GM12891 (cell line): ENCODE data around the gene KCNJ5.

Experiments used
- POLR2A ChIP-seq: IDR thresholded peaks from 2 replicates; pipeline ENCODE4 v1.6.1; 2011; ENCODE audit warnings: low read depth, low read length, control low read depth
- POLR2AphosphoS5 ChIP-seq: IDR thresholded peaks from 2 replicates; pipeline ENCODE4 v1.6.1; 2011; ENCODE audit warnings: low read depth, low read length, control low read depth
- POU2F2 ChIP-seq: IDR thresholded peaks from 2 replicates; pipeline ENCODE4 v1.6.1; 2011; ENCODE audit warnings: low read depth, mild to moderate bottlenecking, control low read depth, low read length, moderate library complexity
- SPI1 ChIP-seq: IDR thresholded peaks from 2 replicates; pipeline ENCODE4 v1.6.1; 2011; ENCODE audit warnings: low read depth, low read length, control low read depth
- TAF1 ChIP-seq: IDR thresholded peaks from 2 replicates; pipeline ENCODE4 v1.6.1; 2011; ENCODE audit warnings: low read depth, low read length, control low read depth

DNA sequence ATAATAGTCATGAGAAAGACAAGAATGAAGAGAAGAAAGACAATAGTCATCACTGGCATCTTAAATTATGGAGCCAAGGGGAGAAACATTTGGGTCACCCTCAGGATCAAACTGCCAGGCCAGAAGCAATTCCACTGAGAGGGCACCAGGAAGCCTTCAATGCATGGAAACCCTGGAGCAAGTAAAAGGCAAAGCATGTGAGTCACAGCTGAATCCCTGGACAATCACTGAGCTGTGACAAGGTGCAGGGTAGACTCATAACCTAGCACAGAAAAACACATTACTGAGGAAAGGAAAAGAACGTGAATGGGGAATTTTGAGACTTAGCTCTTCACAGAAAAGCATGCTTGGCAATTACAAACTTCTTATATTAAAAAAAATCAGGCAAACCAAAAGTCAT lies 25.7 kb upstream of the KCNJ5 start:
- TF ChIP-seq POLR2AphosphoS5, result no peak
- no peak for TF ChIP-seq POLR2A
- TF ChIP-seq TAF1, result no peak
- no peak for TF ChIP-seq SPI1
- no peak for TF ChIP-seq POU2F2
